Hepatocyte (in vitro differentiated cells): ENCODE data around the gene PAX5.

ENCODE experiments used
- CTCF ChIP-seq: fragments of 200-600 bp; sonication (generic); IDR thresholded peaks from 2 replicates; pipeline ENCODE4 v1.5.1; 2016; ENCODE audit warnings: antibody characterized with exemption, mild to moderate bottlenecking; ENCODE audit not compliant: poor library complexity
- EZH2 ChIP-seq: fragments of 200-600 bp; sonication (generic); IDR thresholded peaks from 2 replicates; pipeline ENCODE4 v1.6.1; 2016; ENCODE audit warnings: antibody characterized with exemption, mild to moderate bottlenecking, borderline replicate concordance
- EZH2phosphoT487 ChIP-seq: fragments of 200-600 bp; sonication (generic); IDR thresholded peaks from one replicate; pipeline ENCODE4 v1.6.1; 2018; ENCODE audit warnings: antibody characterized with exemption, mild to moderate bottlenecking, low read depth, moderate library complexity; ENCODE audit not compliant: unreplicated experiment, severe bottlenecking

DNA sequence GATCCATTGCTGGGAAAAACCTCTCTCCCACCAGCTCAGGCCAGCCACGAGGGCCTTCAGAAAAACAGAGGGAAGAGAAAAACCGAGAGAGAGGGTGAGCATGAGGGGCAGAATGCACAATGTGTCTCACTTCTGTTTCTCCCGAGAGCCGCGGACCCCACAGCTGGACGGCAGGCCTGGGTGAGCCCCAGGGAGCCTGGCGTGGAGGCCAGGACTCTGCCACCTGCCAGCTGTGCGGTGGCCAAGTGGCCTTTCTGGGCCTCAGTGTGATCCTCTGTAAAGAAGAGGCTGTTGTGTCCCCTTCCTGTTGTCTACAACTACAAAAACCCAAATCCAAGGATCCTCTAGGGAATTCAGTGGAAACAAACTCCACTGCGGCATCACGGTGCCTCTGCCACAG, 179.3 kb downstream of the PAX5 start:
- TF ChIP-seq CTCF: no peak
- no peak for TF ChIP-seq EZH2phosphoT487
- no peak for TF ChIP-seq EZH2
